Caco-2 (cell line): ENCODE data around the gene SRPRA. TPM values are rescaled to one million over a fixed set of nuclear protein-coding genes. Genes with fewer than 3 reads are reported as not detected.

ENCODE experiments used
- BruUV-seq: library from RNA; stranded (reverse); fragments of 400-500 nt; replicated peaks from 2 replicates; lab custom pipeline; 2021; lab: Mats Ljungman, UMichigan
- CTCF ChIA-PET: fragments of 300-600 bp; sonication (Branson Sonifier 250); formaldehyde crosslinking; loops from one replicate; lab custom pipeline; 2022; ENCODE audit warnings: antibody characterized with exemption; lab: Charles Lee
- POLR2A ChIA-PET: fragments of 300-600 bp; sonication (Branson Sonifier 250); formaldehyde crosslinking; loops from one replicate; lab custom pipeline; 2022; ENCODE audit warnings: antibody characterized with exemption; lab: Charles Lee
- DNase-seq, 2 experiments: peaks; one replicate each; pipeline versions ENCODE4 v3.0.0 to v3.0.0-alpha.2; 2020 to 2022
- H3K27me3 ChIP-seq: replicated peaks from 2 replicates; pipeline ENCODE4 v1.6.0; 2011; ENCODE audit warnings: low read length; ENCODE audit not compliant: control insufficient read depth, insufficient read depth
- H3K36me3 ChIP-seq: 2 replicates; pipeline ENCODE4 v1.5.1; 2011; ENCODE audit warnings: low read length; ENCODE audit not compliant: control insufficient read depth, insufficient read depth
- H3K4me1 ChIP-seq: fragments of 250-450 bp; sonication (Bioruptor Pico); 2 replicates; pipeline ENCODE4 v1.5.1; 2020; ENCODE audit warnings: mild to moderate bottlenecking
- H3K4me3 ChIP-seq: 2 replicates; pipeline ENCODE4 v1.5.1; 2011; ENCODE audit warnings: low read depth, mild to moderate bottlenecking, control low read depth, low read length
- H3K9me3 ChIP-seq: fragments of 250-450 bp; sonication (Bioruptor Pico); 2 replicates; pipeline ENCODE4 v1.5.1; 2020; ENCODE audit warnings: mild to moderate bottlenecking, moderate library complexity
- H3K27ac Mint-ChIP-seq: one replicate; pipeline ENCODE4 v1.8.0; 2022; ENCODE audit warnings: mixed read lengths; ENCODE audit not compliant: unreplicated experiment
- H3K27me3 Mint-ChIP-seq: one replicate; pipeline ENCODE4 v1.8.0; 2022; ENCODE audit warnings: mixed read lengths; ENCODE audit not compliant: insufficient read depth, unreplicated experiment
- H3K36me3 Mint-ChIP-seq: one replicate; pipeline ENCODE4 v1.8.0; 2022; ENCODE audit warnings: mild to moderate bottlenecking, mixed read lengths; ENCODE audit not compliant: insufficient read depth, unreplicated experiment
- H3K4me1 Mint-ChIP-seq: one replicate; pipeline ENCODE4 v1.8.0; 2022; ENCODE audit warnings: low read depth, mixed read lengths; ENCODE audit not compliant: unreplicated experiment
- H3K4me3 Mint-ChIP-seq: one replicate; pipeline ENCODE4 v1.8.0; 2022; ENCODE audit warnings: mild to moderate bottlenecking, moderate library complexity, mixed read lengths; ENCODE audit not compliant: unreplicated experiment
- H3K9me3 Mint-ChIP-seq: one replicate; pipeline ENCODE4 v1.8.0; 2022; ENCODE audit warnings: mixed read lengths; ENCODE audit not compliant: unreplicated experiment
- CTCF ChIP-seq, 2 experiments: fragments of 200-600 bp in 1 of 2; IDR thresholded peaks; 1 replicate in 1 of 2; 2 replicates in 1 of 2; pipeline versions ENCODE4 v1.5.1 to v1.8.0; 2011 to 2022; ENCODE audit warnings: antibody characterized with exemption in 1 of 2, control low read depth in 1 of 2, inconsistent platforms in 1 of 2, low read depth in 1 of 2, low read length in 1 of 2, mild to moderate bottlenecking in 1 of 2, moderate library complexity in 1 of 2; ENCODE audit not compliant: insufficient read depth in 1 of 2, severe bottlenecking in 1 of 2, unreplicated experiment in 1 of 2
- intact Hi-C: fragments of 100-400 bp; cut with micrococcal nuclease; formaldehyde crosslinking; loops from one replicate; pipeline ENCODE4 v1.10.0; 2022; ENCODE audit not compliant: unreplicated experiment
- total RNA-seq: library from RNA; stranded (reverse); gene quantifications from 2 replicates; pipeline ENCODE4 v1.2.3, GENCODE V29; 2022

Gene SRPRA
- total RNA-seq, 1 experiment from 2014 or later: 191 TPM

GRCh38 chr11:126290887-126291286 lies 22.2 kb upstream of the SRPRA start:
- Histone ChIP-seq H3K4me1 (peaks cover 12% of the 10 kb centered on the region), H3K9me3 (no peaks in the 10 kb centered on the region), H3K36me3 (peaks cover 6% of the 10 kb centered on the region; the same call in 1 of the 2 replicates), H3K4me3 (no peak overlapping the region), H3K27me3 (no peaks in the 10 kb centered on the region)
- H3K4me3 Mint-ChIP-seq: no peak overlapping the region
- H3K4me1 Mint-ChIP-seq: no peaks in the 10 kb centered on the region
- H3K27ac Mint-ChIP-seq: peak overlapping the region; percentile 27
- no peak for TF ChIP-seq CTCF (IDR thresholded peaks at IDR 0.05; ENCODE audit: insufficient read depth in 1 of 2, low read depth in 1 of 2, low read length in 1 of 2, severe bottlenecking in 1 of 2, unreplicated experiment in 1 of 2)
- ChIA-PET CTCF (no interaction called here), POLR2A (no interaction called here)
- no peaks in the 10 kb centered on the region for H3K27me3 Mint-ChIP-seq
- no TSS peak for BruUV-seq
- H3K9me3 Mint-ChIP-seq: no peaks in the 10 kb centered on the region
- H3K36me3 Mint-ChIP-seq: peaks cover 52% of the 10 kb centered on the region
- intact Hi-C loops: no loop called here
- no peak for DNase-seq

DNA sequence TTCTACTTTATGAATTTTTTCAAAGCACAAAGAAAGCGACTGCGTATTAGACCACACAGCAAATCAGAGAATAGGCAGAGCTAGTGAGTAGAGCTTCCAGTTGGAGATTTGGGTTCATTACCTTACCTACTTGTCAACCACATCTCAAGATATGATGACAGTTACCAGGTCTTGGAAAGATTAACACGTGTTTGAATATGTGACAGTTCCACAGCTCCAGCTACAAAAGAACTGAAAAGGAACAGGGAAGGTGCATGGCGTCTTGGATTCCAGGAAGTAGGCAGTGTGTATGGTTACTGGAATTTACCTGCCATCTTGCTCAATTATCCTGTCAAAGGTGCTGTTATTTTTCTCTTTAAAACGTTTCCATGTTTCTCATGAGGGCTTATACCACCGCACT lies 19.5 kb upstream of the SRPRA start:
- Mint-ChIP-seq H3K9me3 (no peaks in the 10 kb centered on the region), H3K36me3 (peaks cover 44% of the 10 kb centered on the region), H3K27me3 (no peaks in the 10 kb centered on the region), H3K27ac (no peak overlapping the region), H3K4me1 (no peaks in the 10 kb centered on the region), H3K4me3 (no peak overlapping the region)
- BruUV-seq: no TSS peak
- CTCF ChIA-PET: no interaction called here
- Histone ChIP-seq H3K4me1 (peaks cover 12% of the 10 kb centered on the region), H3K36me3 (peaks cover 3% of the 10 kb centered on the region; the same call in 1 of the 2 replicates), H3K4me3 (no peak overlapping the region), H3K27me3 (no peaks in the 10 kb centered on the region), H3K9me3 (no peaks in the 10 kb centered on the region)
- intact Hi-C loops: no loop called here
- TF ChIP-seq CTCF (IDR thresholded peaks at IDR 0.05; ENCODE audit: insufficient read depth in 1 of 2, low read depth in 1 of 2, low read length in 1 of 2, severe bottlenecking in 1 of 2, unreplicated experiment in 1 of 2): no peak
- DNase-seq: no peak
- POLR2A ChIA-PET: interaction anchor here (0.6 kb wide), 1 partner anchor 71 kb away, joined by 4 read pairs; no protein-coding TSS in a partner anchor

DNA sequence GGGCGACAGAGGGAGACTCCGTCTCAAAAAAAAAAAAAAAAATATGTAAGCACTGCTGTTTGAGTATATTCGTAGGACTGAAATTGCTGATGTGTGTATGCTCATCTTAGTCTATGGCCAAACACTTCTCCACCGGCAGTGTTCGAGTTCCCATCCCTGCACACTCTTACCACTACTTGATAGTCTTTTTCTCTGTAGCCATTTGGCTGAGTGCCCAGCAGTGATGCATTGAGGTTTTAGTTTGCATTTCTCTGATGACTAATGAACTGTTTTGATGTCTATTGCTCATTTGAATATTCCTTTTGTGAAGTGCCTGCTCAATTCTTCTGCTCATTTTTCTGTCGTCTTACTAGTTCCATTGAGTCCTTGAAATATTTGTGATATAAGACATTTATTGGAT lies 16.1 kb upstream of the SRPRA start:
- Histone ChIP-seq H3K36me3 (no peaks in the 10 kb centered on the region), H3K4me1 (peaks cover 13% of the 10 kb centered on the region), H3K4me3 (no peak overlapping the region), H3K27me3 (no peaks in the 10 kb centered on the region), H3K9me3 (no peaks in the 10 kb centered on the region)
- ChIA-PET POLR2A (interaction anchor here (0.7 kb wide), 1 partner anchor 12 kb away, joined by 4 read pairs; no protein-coding TSS in a partner anchor), CTCF (no interaction called here)
- BruUV-seq: no TSS peak
- no peak overlapping the region for H3K27ac Mint-ChIP-seq
- H3K4me3 Mint-ChIP-seq: no peak overlapping the region
- H3K27me3 Mint-ChIP-seq: no peaks in the 10 kb centered on the region
- no peak for DNase-seq
- H3K36me3 Mint-ChIP-seq: peaks cover 26% of the 10 kb centered on the region
- H3K9me3 Mint-ChIP-seq: no peaks in the 10 kb centered on the region
- no peak for TF ChIP-seq CTCF (IDR thresholded peaks at IDR 0.05; ENCODE audit: insufficient read depth in 1 of 2, low read depth in 1 of 2, low read length in 1 of 2, severe bottlenecking in 1 of 2, unreplicated experiment in 1 of 2)
- intact Hi-C loops: no loop called here
- peaks cover 11% of the 10 kb centered on the region for H3K4me1 Mint-ChIP-seq
